Right renal pelvis (tissue), 4 donors: Measurements from ENCODE around the gene AKAP14. TPM values are rescaled to one million over a fixed set of nuclear protein-coding genes. Genes with fewer than 3 reads are reported as not detected.
"Not testable (repeated sequence)": the region's sequence is repeated elsewhere in the genome, so short reads cannot be mapped to it uniquely, and the experiment has no call there.

ENCODE experiments used
- DNase-seq, 4 donors: peaks; one replicate each; pipeline ENCODE4 v3.0.0-alpha.2; 2013; ENCODE audit warnings: low read depth in 4 of 4, low spot score in 3 of 4, missing footprints in 1 of 4
- polyA plus RNA-seq, 4 donors: library from polyadenylated mRNA; unstranded; fragments of 120-200 nt; gene quantifications; one replicate each; pipeline ENCODE4 v1.2.1, GENCODE V29; 2013; ENCODE audit not compliant: insufficient read length in 4 of 4

The AKAP14 gene
- polyA plus RNA-seq, 4 donors: 0.24 to 0.55 (median 0.27) TPM; not detected in 1

DNA sequence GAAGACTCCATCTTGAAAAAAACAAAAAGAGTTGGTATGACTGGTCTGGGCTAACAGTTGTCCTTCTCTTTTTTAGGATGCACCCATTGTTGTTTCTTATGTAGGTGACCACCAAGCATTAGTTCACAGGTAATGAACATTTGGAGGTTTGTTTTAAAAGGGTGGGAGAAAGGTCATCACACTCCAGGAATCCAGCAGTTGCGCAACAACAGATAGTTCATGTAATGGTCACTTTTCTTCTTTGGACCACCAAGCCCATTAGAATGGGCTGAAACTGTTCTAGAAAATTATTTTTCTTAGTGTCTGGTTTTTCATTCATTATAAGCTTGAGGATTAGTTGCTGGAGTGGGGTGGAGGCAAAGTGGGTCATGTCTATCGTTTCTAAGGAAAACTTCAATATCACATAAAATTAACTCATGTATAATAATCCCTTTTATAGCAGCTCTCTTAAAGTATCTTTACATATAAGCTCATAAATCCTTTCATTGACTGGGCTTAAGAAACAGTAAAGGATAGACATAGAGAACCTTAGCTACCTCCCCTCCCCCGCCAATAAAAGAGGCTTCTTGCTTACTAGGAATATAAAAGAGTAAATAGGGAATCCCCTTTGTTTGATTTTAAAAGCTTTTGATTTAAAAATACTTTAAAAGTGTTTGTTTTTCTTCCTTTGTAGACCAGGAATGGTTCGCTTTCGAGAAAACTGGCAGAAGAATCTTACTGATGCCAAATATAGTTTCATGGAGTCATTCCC lies 24.3 kb downstream of the AKAP14 start:
- no peak for DNase-seq

GRCh38 chrX:119922391-119922790 lies 26.7 kb downstream of the AKAP14 start:
- DNase-seq: not testable (repeated sequence)

- DNase-seq: no peak
Observed at GRCh38 chrX:119935215-119935874, 39.7 kb downstream of the AKAP14 start.

GRCh38 chrX:119941336-119941735 lies 45.6 kb downstream of the AKAP14 start:
- no peak for DNase-seq

GRCh38 chrX:119942173-119942819 lies 46.6 kb downstream of the AKAP14 start:
- no peak for DNase-seq

DNA sequence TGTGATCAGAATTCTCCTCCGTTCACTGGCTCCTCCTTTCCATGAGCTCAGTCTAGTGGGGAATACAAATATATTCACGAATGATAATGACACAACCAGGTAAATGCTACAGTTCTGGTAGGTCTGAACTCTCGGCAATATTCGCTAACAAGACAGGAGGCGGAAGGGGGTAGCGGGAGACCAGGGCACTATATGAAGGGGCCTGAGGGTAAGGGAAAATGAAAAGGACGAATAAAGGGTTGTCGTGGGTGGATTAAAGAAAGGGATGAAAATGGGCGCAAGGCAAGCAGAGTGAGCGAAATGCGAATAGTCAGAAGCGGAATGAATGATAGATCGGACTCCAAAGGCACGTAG lies 47.1 kb downstream of the AKAP14 start:
- peak in 2 of 4 donors; percentile 0 to 8 for DNase-seq

- peak; percentile 73 to 87 (median 80) for DNase-seq
Observed at GRCh38 chrX:119943185-119943988, 47.7 kb downstream of the AKAP14 start, which contains the start of gene NKAP. Gene NKAP, minus strand, starts transcription at chrX:119943751. Its CDS starts 146 bp downstream, at chrX:119943605.

DNA sequence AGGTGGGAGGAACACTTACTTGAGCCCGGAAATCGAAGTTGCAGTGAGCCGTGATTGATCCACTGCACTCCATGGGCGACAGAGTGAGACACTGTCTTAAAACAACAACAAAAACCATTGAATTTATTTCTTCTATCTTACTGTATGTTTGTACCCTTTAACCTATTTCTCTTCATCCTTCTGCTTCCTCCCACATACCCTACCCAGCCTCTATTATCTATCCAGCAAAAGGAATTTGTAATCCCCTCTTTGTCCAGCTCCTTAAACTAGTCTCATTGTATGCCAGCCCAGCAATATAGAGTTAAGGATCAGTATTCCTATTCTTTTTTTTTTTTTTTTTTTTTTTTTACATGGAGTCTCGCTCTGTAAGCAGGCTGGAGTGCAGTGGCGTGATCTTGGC lies 49.8 kb downstream of the AKAP14 start:
- no peak for DNase-seq

DNA sequence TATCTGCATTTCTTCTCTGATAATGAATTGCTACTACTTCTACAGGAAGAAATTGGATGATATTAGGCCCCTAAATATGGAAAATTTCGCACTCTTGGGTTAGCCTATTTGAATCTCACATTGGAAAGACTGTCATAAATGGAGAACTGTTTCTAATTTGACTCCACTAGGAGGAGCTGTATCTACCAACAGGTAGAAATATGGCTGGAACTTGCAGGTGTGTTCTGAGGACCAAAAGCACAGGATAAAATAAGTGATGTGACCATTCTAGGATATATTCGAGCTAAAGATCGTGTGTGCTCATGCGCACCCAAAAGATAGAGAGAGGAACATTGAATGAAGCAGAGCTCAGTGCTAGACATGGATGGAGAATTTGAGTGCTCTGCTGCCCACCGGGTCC lies 52.7 kb downstream of the AKAP14 start:
- DNase-seq: no peak

DNA sequence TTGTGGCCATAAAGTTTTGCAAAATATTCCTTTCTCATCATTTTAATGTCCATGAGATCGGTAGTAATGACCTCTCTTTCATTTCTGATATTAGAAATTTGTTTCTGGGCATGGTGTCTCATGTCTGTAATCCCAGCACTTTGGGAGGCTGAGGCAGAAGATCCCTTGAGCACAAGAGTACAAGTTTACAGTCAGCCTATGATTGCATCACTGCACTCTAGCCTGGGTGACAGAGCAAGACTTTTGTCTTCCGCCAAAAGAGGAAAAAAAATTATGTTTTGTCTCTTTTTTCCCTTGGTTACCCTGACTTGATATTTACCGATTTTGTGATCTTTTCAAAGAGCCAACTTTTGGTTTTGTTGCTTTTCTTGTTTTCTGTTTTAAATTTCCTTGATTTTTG lies 58.7 kb downstream of the AKAP14 start:
- DNase-seq: no peak

- DNase-seq: not testable (repeated sequence)
Observed at GRCh38 chrX:119955807-119956570, 60.3 kb downstream of the AKAP14 start.

GRCh38 chrX:119960625-119961024 lies 64.9 kb downstream of the AKAP14 start:
- DNase-seq: no peak

DNA sequence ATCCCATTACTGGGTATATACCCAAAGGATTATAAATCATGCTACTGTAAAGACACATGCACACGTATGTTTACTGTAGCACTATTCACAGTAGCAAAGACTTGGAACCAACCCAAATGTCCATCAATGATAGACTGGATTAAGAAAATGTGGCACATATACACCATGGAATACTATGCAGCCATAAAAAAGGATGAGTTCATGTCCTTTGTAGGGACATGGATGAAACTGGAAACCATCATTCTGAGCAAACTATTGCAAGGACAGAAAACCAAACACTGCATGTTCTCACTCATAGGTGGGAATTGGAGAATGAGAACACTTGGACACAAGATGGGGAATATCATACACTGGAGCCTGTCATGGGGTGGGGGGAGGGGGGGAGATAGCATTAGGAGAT lies 71.1 kb downstream of the AKAP14 start:
- DNase-seq: not testable (repeated sequence)

Other genes starting within 250 kb of the AKAP14 start
- 10 to 100 TPM; 55.7 to 63.4 (median 60.2) TPM for gene SEPTIN6, start 202.7 kb upstream of the AKAP14 start, polyA plus RNA-seq
- under 1 TPM; 0.50 to 0.83 (median 0.68) TPM for gene SOWAHD, start 137.3 kb upstream of the AKAP14 start, polyA plus RNA-seq
- 1,000 to 10,000 TPM; 2,191 to 2,412 (median 2,308) TPM for gene RPL39, start 104.3 kb upstream of the AKAP14 start, polyA plus RNA-seq
- gene UPF3B, start 42.9 kb upstream of the AKAP14 start, polyA plus RNA-seq: 10 to 100 TPM; 26.7 to 32.7 (median 29.7) TPM
- 10 to 100 TPM; 11.4 to 13.4 (median 12.2) TPM for gene RNF113A, start 24.2 kb upstream of the AKAP14 start, polyA plus RNA-seq
- gene NDUFA1, start 24.1 kb upstream of the AKAP14 start, polyA plus RNA-seq: 100 to 1,000 TPM; 136 to 144 (median 141) TPM
- gene NKAP, start 47.9 kb downstream of the AKAP14 start, polyA plus RNA-seq: 10 to 100 TPM; 13.4 to 15.2 (median 14.7) TPM
- gene RHOXF2B, start 181.8 kb downstream of the AKAP14 start, polyA plus RNA-seq: under 1 TPM in 3 of 4 donors, not detected in 1; 0.07 to 0.87 (median 0.08) TPM
- 1 to 10 TPM in 3 of 4 donors, under 1 TPM in 1; 0.22 to 2.3 (median 1.1) TPM for gene RHOXF1, start 220.0 kb downstream of the AKAP14 start, polyA plus RNA-seq